Psoas muscle (tissue), 8 donors: ENCODE measurements around the gene OR7G3. TPM values are rescaled to one million over a fixed set of nuclear protein-coding genes. Genes with fewer than 3 reads are reported as not detected.

Experiments
- ATAC-seq, 4 donors: fragments of 200-7000 bp; cut with Tn5 transposase; one replicate each; pipeline ENCODE4 v1.9.1; 2020; ENCODE audit warnings: moderate library complexity in 3 of 4, mild to moderate bottlenecking in 2 of 4
- DNase-seq, 2 donors: peaks; one replicate each; pipeline ENCODE4 v3.0.0-alpha.2; 2020
- H3K27ac ChIP-seq: fragments of 200-600 bp; one replicate; pipeline ENCODE4 v1.8.0; 2022
- H3K27me3 ChIP-seq, 3 donors: fragments of 200-600 bp in 1 of 3; one replicate each; pipeline versions ENCODE4 v1.6.1 to v1.8.0; 2013 to 2022; ENCODE audit warnings: low read length in 2 of 3, mild to moderate bottlenecking in 2 of 3, moderate library complexity in 1 of 3; ENCODE audit not compliant: insufficient read depth in 3 of 3
- H3K36me3 ChIP-seq, 2 donors: fragments of 200-600 bp in 1 of 2; one replicate each; pipeline versions ENCODE4 v1.6.1 to v1.8.0; 2013 to 2022; ENCODE audit warnings: low read depth in 1 of 2, mild to moderate bottlenecking in 1 of 2, moderate library complexity in 1 of 2; ENCODE audit not compliant: insufficient read depth in 1 of 2
- H3K4me1 ChIP-seq: fragments of 200-600 bp; one replicate; pipeline ENCODE4 v1.8.0; 2022
- H3K4me3 ChIP-seq: fragments of 200-600 bp; one replicate; pipeline ENCODE4 v1.8.0; 2022; ENCODE audit warnings: mild to moderate bottlenecking
- H3K9me3 ChIP-seq: fragments of 200-600 bp; one replicate; pipeline ENCODE4 v1.8.0; 2022
- WGBS, 3 donors: extraction: QIAGEN DNeasy Blood & Tissue Kit; methylation state at CpG; one replicate each; pipeline versions ENCODE4 v1.1.6 to v1.1.7; 2013; 5-methylcytosine and 5-hydroxymethylcytosine counted together
- intact Hi-C, 2 donors: fragments of 100-400 bp; cut with DNase I; formaldehyde crosslinking; loops; one replicate each; pipeline versions ENCODE4 v1.11.0 to v1.14.2; 2022
- polyA plus RNA-seq, 3 donors: library from polyadenylated mRNA; stranded (reverse); fragments of 200-250 nt; gene quantifications; one replicate each; pipeline ENCODE4 v1.2.3, GENCODE V29; 2013
- total RNA-seq, 4 donors: library from RNA; stranded (reverse); fragmentation: NEBNext Ultra II Directional in 2 of 4; extraction: Animal tissue kit (Norgen Biotek cat#: 25700) in 2 of 4; gene quantifications; one replicate each; pipeline versions ENCODE4 v1.2.1 to v1.2.4, GENCODE V29; 2021 to 2023
- TF ChIP-seq, protein P1 (sequence below): fragments of 200-600 bp; IDR thresholded peaks from one replicate; pipeline ENCODE4 v1.8.0; 2022; ENCODE audit warnings: antibody characterized with exemption
- donor health status: healthy with polysubstance abuse.
- donor health status: DM: no; HTN: no; CAD: no; lungs with moderate emphysema.
- donor health status: Bipolar disorder and iron deficiency.
- donor health status: healthy.
- donor health status: DM: yes; HTN: yes; CAD: no.
- donor health status: DM: no; HTN: no; CAD: no.
- donor health status: DM: no; HTN: no; CAD: no.
- donor health status: DM: yes; HTN: yes; CAD: no.

OR7G3 gene
- total and polyA plus RNA-seq, 7 donors, result not detected

DNA sequence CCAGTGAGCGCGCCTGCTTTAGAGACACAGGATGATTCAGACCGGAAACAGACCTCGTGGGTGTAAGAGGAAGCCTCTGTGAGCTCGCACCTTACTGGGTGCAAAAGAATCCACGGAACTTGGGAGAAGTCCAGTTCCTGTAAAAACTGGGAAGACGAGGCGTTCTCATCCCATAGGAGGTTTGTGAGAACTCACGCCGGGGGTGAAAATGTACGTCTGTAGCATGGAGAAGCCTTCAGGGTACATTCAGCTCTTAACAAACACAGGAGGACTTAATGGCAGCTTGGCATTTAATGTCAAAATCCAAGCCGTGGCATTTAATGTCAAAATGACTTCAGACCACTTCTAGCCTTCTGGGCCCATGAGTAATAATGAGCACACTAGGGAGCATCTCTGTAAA, 34.7 kb upstream of the OR7G3 start:
- Histone ChIP-seq H3K36me3 (peaks cover 36 to 92% of the 10 kb centered on the region in 2 donors), H3K27ac (no peak overlapping the region), H3K4me1 (no peaks in the 10 kb centered on the region), H3K4me3 (no peak overlapping the region), H3K9me3 (peaks cover 22% of the 10 kb centered on the region), H3K27me3 (no peaks in the 10 kb centered on the region)
- TF ChIP-seq, protein P1, sequence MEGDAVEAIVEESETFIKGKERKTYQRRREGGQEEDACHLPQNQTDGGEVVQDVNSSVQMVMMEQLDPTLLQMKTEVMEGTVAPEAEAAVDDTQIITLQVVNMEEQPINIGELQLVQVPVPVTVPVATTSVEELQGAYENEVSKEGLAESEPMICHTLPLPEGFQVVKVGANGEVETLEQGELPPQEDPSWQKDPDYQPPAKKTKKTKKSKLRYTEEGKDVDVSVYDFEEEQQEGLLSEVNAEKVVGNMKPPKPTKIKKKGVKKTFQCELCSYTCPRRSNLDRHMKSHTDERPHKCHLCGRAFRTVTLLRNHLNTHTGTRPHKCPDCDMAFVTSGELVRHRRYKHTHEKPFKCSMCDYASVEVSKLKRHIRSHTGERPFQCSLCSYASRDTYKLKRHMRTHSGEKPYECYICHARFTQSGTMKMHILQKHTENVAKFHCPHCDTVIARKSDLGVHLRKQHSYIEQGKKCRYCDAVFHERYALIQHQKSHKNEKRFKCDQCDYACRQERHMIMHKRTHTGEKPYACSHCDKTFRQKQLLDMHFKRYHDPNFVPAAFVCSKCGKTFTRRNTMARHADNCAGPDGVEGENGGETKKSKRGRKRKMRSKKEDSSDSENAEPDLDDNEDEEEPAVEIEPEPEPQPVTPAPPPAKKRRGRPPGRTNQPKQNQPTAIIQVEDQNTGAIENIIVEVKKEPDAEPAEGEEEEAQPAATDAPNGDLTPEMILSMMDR, result no peak
- WGBS, 3 donors, result 98 to 99% (median 99%) methylated on average over 12 of the region's 12 CpGs
- ATAC-seq (no peak), DNase-seq (no peak)
- intact Hi-C loops, result no loop called here

DNA sequence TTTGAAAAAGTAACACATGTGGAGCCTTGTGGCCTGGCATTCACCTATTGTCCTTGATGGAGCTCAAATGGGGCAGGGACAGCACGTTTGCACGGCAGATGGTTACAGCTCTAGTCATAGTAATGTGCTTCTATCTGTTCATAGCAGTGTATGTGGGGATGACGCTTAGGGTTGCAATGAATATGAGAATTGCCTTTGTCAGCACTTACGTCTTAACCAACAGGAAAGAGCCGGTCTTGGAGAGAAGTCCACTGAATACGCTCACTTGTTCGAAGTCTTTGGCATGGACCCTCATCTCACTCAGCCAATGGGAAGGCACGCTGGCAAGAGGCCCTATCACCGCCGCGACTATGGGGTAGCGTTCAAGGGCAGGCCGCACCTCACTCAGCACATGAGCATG, 33.1 kb upstream of the OR7G3 start:
- intact Hi-C loops, result no loop called here
- Histone ChIP-seq H3K4me1 (no peaks in the 10 kb centered on the region), H3K4me3 (no peak overlapping the region), H3K9me3 (peaks cover 32% of the 10 kb centered on the region), H3K27ac (no peak overlapping the region), H3K27me3 (no peaks in the 10 kb centered on the region), H3K36me3 (peaks cover 36 to 93% of the 10 kb centered on the region in 2 donors)
- WGBS, 3 donors, result 97 to 98% (median 97%) methylated on average over 13 of the region's 13 CpGs
- DNase-seq (no peak), ATAC-seq (no peak)
- TF ChIP-seq, protein P1, result no peak

DNA sequence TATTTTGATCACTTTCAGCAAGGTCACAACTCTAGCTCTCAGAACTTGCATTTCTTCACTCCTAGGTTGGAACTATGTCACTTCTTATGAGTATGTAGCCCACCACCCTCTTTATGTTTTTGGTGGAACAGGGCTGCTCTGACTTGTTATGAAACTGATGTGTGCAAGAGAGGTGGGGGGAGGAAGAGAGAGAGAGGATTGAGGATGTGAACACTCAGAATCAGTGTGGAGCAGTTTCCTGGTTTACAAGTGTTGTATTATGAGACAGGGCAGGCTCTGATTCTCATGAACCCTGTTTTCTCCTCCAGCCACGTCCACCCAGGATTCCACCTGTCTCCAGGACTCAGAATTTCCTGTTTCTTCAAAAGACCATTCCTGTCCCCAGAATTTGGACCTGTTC, 29.6 kb upstream of the OR7G3 start:
- WGBS, 3 donors, result 79 to 95% (median 93%) methylated on average over 1 of the region's 1 CpG
- DNase-seq (no peak), ATAC-seq (no peak)
- Histone ChIP-seq H3K4me3 (no peak overlapping the region), H3K9me3 (peaks cover 34% of the 10 kb centered on the region), H3K27me3 (no peaks in the 10 kb centered on the region), H3K27ac (no peak overlapping the region), H3K4me1 (no peaks in the 10 kb centered on the region), H3K36me3 (peaks cover 19 to 74% of the 10 kb centered on the region in 2 donors)
- TF ChIP-seq, protein P1, result no peak
- intact Hi-C loops, result no loop called here

DNA sequence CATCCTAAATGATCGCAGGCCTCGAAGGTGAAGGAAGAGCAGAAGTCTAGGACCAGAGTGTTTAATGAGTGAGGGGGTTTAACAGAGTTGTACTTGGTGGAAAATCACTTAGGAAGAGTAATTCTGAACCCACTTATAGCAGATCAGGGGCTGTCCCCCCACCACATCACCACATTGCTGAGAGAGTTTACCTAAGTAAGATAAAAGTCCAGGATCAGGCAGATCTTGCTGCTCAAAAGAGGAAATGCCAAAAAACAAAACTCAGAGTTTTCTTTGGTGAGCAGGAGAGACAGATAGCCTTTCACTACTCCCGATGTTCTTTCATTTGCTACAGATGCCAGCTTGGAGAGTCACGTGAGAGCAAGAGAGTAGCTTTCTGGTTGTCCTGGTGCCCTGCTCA, 28.8 kb upstream of the OR7G3 start:
- peaks cover 27% of the 10 kb centered on the region for H3K9me3 ChIP-seq

DNA sequence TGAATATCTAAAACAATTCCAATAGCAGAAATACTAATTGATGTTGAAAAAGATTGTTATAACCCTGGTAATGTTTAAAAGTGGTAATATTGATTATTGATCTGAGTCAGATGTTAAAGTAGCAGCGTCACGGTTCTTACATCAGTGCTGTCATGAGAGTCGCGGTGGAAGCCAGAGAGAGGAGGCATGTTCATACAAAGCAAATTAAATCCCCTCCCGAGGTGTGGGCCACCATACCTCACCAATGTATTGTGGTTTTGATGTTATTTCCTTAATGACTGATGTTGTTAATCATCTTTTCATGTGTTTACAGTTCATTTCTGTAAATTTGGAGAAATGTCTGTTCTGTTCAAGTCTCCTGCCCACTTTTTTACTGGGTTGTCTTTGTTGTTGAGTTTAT, 24.6 kb upstream of the OR7G3 start:
- no peak for DNase-seq
- no peak overlapping the region for H3K27ac ChIP-seq
- WGBS, 3 donors, result 96 to 98% (median 97%) methylated on average over 5 of the region's 5 CpGs
- no peak for ATAC-seq
- TF ChIP-seq, protein P1, result no peak
- intact Hi-C loops, result no loop called here
- peaks cover 0 to 24% of the 10 kb centered on the region in 2 donors for H3K36me3 ChIP-seq
- H3K27me3 ChIP-seq, result no peaks in the 10 kb centered on the region
- H3K4me3 ChIP-seq, result no peak overlapping the region
- H3K9me3 ChIP-seq, result peaks cover 23% of the 10 kb centered on the region
- H3K4me1 ChIP-seq, result no peaks in the 10 kb centered on the region

More for the DNA sequence above, 28.8 kb upstream of the OR7G3 start:
- H3K4me1 ChIP-seq, result no peaks in the 10 kb centered on the region
- peaks cover 12 to 67% of the 10 kb centered on the region in 2 donors for H3K36me3 ChIP-seq
- ATAC-seq (no peak), DNase-seq (no peak)
- H3K27me3 ChIP-seq, result no peaks in the 10 kb centered on the region
- no peak overlapping the region for H3K27ac ChIP-seq
- H3K4me3 ChIP-seq, result no peak overlapping the region
- 96 to 99% (median 98%) methylated on average over 4 of the region's 4 CpGs for WGBS, 3 donors
- intact Hi-C loops, result no loop called here
- TF ChIP-seq, protein P1, result no peak
